Measurements from ENCODE around the gene PITHD1.
"Not testable (repeated sequence)": the region's sequence is repeated elsewhere in the genome, so short reads cannot be mapped to it uniquely, and the experiment has no call there.

PITHD1 gene

GRCh38 chr1:23801876-23802275 lies 23.7 kb downstream of the PITHD1 start:
- peak overlapping the region; percentile 96 for H3K27ac ChIP-seq
- no peak for TF ChIP-seq CTCF (conservative IDR thresholded peaks at IDR 0.05)
- no peak for TF ChIP-seq ZFX (IDR thresholded peaks at IDR 0.05)

- H3K27ac ChIP-seq: not testable (repeated sequence)
Observed at GRCh38 chr1:23802809-23803342, 24.7 kb downstream of the PITHD1 start.

- no peak for TF ChIP-seq CTCF (conservative IDR thresholded peaks at IDR 0.05)
- TF ChIP-seq ZFX (IDR thresholded peaks at IDR 0.05): no peak
- H3K27ac ChIP-seq: no peak overlapping the region
Observed at GRCh38 chr1:23803674-23804073, 25.5 kb downstream of the PITHD1 start.

DNA sequence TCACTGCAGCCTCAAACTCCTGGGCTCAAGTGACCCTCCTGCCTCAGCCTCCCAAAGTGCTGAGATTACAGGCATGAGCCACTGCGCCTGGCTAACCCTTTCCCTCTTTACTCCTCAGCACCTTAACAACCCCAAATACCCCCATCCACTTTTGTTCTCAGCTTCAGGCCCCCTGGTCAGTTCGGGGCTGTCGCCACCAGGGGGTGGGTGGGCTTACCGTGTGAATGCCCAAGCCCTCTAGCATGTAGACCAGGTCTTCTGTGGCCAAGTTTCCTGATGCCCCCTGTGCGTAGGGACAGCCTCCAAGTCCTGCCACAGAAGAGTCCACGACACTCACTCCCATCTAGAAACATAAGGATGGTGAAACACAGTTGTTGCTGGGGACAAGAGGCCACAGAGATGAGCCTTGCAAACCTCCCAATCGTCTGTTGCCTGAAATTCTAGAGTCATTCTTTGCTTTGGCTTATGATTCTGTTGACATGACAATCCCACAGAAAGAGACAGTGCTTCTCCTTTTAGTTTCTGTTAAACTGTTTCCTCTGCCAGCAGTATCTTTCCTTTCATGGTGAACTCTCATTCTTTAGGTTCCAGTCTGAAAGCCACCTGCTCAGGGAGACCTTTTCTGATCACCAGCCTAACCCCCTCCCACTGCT lies 26.1 kb downstream of the PITHD1 start:
- no peak overlapping the region for H3K27ac ChIP-seq
- no peak for TF ChIP-seq CTCF (conservative IDR thresholded peaks at IDR 0.05)
- TF ChIP-seq ZFX (IDR thresholded peaks at IDR 0.05): no peak

DNA sequence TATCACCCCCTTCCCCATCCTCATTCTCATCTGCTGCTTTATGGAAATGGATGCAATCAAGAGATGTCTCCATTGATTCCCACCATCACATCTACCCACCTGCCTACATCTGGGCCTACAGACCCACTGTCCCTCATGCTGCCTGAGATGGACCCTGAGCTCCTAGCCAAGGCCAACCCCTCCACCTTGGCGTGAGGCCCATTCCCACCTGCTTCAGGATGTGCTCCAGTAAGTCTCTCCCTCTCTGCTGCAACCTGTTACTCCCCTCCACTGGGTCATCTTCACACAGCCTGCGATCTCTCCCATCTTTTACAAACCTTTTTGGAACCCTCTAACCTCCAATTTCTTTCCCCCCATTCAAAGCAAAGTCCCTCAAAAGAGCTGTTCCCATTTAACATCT lies 26.8 kb downstream of the PITHD1 start:
- H3K27ac ChIP-seq: no peak overlapping the region
- TF ChIP-seq ZFX (IDR thresholded peaks at IDR 0.05): no peak
- no peak for TF ChIP-seq CTCF (conservative IDR thresholded peaks at IDR 0.05)

- no peak overlapping the region for H3K27ac ChIP-seq
- TF ChIP-seq CTCF (conservative IDR thresholded peaks at IDR 0.05) (no peak), ZFX (IDR thresholded peaks at IDR 0.05) (no peak)
Observed at GRCh38 chr1:23806280-23806679, 28.1 kb downstream of the PITHD1 start.

DNA sequence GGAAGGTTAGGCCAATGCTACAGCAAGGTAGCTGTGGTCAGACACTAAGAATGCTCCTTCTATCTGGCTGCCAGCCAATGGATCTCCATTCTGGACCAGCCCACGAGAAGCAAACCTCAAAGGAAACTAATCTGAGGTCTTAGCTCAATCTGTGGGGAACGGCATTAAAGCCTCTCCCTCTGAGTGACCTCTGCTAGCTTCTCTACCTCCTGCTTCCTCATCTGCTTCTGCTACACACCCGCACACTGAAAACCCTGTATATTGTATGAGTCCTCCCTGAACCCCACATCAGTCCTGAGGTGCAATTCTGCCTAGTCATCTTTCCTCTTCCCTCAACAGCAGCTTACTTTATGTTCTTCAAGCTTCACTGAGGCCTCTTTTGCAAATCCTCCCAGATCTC lies 29.2 kb downstream of the PITHD1 start:
- TF ChIP-seq CTCF (conservative IDR thresholded peaks at IDR 0.05) (no peak), ZFX (IDR thresholded peaks at IDR 0.05) (no peak)
- no peak overlapping the region for H3K27ac ChIP-seq

GRCh38 chr1:23809751-23810171 lies 31.5 kb downstream of the PITHD1 start:
- TF ChIP-seq ZFX (IDR thresholded peaks at IDR 0.05): no peak
- TF ChIP-seq CTCF (conservative IDR thresholded peaks at IDR 0.05): peak; percentile 75
- no peak overlapping the region for H3K27ac ChIP-seq
